Astrocyte of the spinal cord (primary cell): Measurements from ENCODE around the gene OMG.

Experiments
- DNase-seq: peaks from one replicate; pipeline ENCODE4 v3.0.0; 2011; ENCODE audit warnings: low read depth, low spot score
- H3K4me3 ChIP-seq: 2 replicates; pipeline ENCODE4 v1.5.1; 2011; ENCODE audit warnings: low read depth, mild to moderate bottlenecking, low read length, moderate library complexity
- in situ Hi-C: cut with HindIII; loops from 2 replicates; pipeline ENCODE4 v1.10.0; 2017; ENCODE audit warnings: low sequenced_read_pairs
- TF ChIP-seq, protein P1 (sequence below): IDR thresholded peaks from 2 replicates; pipeline ENCODE4 v1.5.1; 2012; ENCODE audit warnings: low read depth, mild to moderate bottlenecking, low read length, inconsistent platforms

Gene OMG

DNA sequence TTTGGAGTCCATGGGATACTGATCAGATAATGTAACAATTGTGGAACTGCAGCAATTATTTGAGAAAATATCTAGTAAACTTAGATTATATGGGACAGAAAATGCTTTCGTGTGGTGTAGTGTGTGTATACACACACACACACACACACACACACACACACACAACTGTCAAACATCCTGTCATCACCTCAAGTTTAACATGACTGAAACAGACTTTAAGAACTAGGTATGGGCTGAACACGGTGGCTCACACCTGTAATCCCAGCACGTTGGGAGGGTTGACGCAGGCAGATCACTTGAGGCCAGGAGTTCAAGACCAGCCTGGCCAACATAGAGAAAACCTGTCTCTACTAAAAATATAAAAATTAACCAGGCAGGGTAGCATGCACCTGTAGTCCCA, 24.9 kb upstream of the OMG start:
- no peak for DNase-seq
- in situ Hi-C loops, result no loop called here
- TF ChIP-seq, protein P1, sequence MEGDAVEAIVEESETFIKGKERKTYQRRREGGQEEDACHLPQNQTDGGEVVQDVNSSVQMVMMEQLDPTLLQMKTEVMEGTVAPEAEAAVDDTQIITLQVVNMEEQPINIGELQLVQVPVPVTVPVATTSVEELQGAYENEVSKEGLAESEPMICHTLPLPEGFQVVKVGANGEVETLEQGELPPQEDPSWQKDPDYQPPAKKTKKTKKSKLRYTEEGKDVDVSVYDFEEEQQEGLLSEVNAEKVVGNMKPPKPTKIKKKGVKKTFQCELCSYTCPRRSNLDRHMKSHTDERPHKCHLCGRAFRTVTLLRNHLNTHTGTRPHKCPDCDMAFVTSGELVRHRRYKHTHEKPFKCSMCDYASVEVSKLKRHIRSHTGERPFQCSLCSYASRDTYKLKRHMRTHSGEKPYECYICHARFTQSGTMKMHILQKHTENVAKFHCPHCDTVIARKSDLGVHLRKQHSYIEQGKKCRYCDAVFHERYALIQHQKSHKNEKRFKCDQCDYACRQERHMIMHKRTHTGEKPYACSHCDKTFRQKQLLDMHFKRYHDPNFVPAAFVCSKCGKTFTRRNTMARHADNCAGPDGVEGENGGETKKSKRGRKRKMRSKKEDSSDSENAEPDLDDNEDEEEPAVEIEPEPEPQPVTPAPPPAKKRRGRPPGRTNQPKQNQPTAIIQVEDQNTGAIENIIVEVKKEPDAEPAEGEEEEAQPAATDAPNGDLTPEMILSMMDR, result no peak
- no peak overlapping the region for H3K4me3 ChIP-seq

DNA sequence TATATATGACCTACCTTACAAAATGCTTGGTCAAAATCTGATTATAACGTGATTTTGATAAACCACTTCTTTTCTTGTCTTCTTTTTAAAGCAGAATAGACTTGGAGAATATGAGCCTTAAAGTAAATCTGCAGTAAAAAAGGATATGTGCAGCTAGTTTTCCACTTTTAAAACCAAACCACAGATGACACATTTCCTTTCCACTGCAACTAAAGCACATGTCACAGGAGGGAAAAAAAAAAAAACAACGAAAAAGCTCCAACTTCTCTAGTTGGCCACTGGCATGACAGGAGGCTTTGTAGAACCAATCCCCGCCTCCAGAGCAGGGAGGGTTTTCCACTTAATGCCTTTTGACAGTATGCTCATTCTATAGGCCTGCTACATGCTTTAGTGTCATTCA, 24.4 kb upstream of the OMG start, which contains the start of gene EVI2A:
Gene EVI2A, minus strand, starts transcription at position 142 of the 400 bp plus-strand sequence. CDS start 2,609 bp downstream, outside the sequence.
- peak within 1 kb of the TSS; percentile 21 for H3K4me3 ChIP-seq
- in situ Hi-C loops, result no loop called here
- peak; percentile 90 for DNase-seq
- TF ChIP-seq, protein P1, result no peak

DNA sequence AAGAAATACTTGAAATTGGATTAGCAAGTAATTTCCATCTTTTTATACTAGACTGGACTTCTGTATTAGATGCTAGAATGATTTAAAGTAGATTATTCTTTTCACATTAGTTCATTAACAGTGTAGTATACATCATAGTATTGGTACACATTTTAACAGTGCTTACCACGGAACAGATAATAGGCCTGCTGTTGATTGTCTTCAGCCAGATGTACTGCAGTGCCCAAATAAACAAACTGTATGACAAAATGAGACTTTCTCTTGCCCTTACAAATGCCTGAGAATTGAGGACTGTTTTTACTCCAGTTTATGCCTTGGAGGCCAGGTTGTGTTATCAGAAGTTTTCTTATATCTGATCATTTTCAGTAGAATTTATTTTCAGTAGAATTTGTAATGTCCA, 23.8 kb upstream of the OMG start:
- peak overlapping the region; percentile 6 for H3K4me3 ChIP-seq
- TF ChIP-seq, protein P1, result no peak
- in situ Hi-C loops, result no loop called here
- DNase-seq, result peak; percentile 37

DNA sequence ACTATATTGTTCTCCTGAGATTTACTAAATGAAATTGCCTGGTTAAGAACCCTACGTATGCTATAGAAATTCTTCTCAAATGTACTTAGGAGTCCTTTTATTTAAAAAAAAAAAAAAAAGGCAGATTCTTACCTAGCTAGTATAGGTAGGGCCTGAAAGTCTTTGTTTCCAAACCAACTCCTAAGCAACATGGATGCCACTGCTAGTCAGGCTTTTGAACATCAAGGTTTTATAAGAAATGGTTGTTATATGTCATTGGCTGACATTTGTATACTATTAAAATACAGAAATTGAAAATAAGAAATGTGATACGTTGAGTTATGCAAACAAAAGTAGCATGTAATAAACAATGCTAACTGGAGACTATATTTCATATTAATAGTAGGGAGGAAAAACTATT, 23.2 kb upstream of the OMG start:
- DNase-seq, result no peak
- no peak overlapping the region for H3K4me3 ChIP-seq
- in situ Hi-C loops, result no loop called here
- TF ChIP-seq, protein P1, result no peak

DNA sequence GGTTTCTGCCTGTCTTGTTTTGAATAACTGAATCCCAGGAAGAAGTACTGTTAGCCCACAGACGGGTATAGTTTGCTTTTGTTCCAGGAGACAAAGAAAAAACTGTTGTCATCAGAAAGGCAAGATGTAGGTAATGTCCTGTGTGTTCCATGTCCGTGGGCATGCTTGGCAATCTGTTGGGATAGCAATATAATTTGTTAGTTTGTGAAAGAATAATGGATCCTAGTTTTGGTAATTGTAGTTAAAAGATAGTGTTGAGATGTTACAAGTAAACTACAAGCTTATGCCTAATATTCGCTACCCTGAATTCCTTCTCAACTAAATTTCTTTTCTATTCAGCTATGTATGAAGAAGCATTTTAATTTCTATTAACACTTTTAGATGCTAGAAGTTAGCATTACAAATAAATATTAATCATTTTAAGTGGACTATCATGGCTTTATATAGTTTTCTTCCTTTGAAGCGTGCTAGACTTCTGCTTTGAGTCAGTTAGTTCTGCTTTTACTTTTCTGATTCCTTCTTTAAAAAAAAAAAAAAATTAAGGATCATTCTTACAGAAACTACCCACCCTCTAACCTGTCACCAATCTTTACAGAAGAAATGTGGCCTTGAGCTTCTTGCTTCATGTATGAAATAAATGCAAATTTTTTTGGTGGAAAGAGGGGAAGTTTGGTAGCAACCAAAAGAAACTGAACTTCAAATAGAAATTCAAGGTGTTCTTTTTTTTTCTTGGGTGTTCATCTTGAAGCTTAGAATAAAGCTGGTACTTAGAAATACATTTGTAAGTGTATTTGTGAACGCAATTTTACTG, 22.0 kb upstream of the OMG start:
- no peak for DNase-seq
- TF ChIP-seq, protein P1, result no peak
- in situ Hi-C loops, result no loop called here
- H3K4me3 ChIP-seq, result no peak overlapping the region

DNA sequence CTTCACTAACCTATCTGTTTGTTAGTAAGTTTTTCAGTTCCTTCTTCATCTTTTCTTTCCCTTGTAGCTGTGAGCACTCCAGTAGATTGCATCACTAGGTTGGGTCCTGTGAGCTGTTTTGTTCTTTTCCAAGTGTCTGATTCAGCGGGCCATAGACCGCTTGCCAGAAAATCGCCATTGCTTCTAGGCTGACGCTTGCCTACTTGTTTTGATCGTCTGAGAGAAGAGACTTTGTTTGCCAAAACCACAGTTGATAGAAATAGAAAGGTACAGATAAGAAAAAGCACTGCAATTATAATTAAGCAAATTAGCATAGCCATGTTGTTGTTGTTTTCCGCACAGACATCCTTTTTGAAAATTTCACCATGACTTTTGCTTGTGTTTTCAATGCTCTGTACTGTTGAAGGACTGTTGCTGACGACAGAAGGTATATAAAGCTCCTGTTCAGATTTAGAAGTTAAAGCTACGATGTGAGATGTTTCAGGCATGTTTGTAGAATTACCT, 21.3 kb upstream of the OMG start:
- TF ChIP-seq, protein P1, result no peak
- no peak overlapping the region for H3K4me3 ChIP-seq
- peak; percentile 92 for DNase-seq
- in situ Hi-C loops, result no loop called here
